NOMO-1 (cell line): ENCODE data around the gene PLSCR2.
"Not testable (repeated sequence)": the region's sequence is repeated elsewhere in the genome, so short reads cannot be mapped to it uniquely, and the experiment has no call there.

ENCODE experiments used
- DNase-seq, 2 experiments: peaks; one replicate each; lab custom pipeline; 2025; ENCODE audit not compliant: unreplicated experiment in 2 of 2; lab: John Stamatoyannopoulos, UW

The PLSCR2 gene

GRCh38 chr3:146491303-146491702 lies 21.9 kb upstream of the PLSCR2 start:
- no peak for DNase-seq

DNA sequence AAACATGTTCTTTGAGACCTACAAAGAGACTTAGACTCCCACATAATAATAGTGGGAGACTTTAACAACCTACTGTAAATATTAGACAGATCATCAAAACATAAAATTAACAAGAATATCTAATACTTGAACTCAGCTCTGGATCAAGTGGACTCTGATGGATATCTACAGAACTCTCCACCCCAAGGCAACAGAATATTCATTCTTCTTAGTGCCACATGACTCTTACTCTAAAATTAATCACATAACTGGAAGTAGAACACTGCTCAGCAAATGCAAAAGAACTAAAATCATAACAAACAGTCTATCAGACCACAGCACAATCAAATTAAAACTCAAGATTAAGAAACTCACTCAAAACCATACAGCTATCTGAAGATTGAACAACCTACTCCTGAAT lies 15.9 kb upstream of the PLSCR2 start:
- DNase-seq, result no peak

DNA sequence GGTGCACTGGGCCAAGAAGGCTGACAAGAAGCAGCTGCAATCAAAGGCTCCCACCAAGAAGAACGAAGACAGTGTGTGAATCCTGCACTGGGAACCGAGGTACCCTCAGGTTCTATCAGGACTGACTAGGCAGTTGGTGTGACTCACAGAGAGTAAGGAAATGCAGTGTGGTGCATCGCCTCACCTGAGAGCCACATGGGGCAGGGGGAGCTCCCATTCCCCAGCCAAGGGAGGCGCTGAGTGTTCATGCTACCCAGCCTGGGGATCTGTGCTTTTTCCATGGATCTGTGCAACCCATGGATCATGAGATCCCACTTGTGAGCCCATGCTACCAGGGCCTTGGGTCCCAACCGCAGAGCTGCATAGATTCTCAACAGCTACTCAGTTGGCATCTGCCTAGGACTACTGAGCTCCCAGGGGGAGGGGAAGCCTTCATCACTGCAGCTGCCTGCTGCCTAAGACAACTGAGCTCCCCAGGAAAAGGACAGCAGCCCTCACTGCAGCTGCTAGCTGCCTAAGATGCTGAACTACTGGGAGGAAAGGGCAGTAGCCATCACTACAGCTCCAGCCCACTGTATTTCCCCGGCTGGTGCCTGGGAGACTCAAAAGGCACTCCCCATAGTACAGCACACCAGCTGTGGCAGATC lies 6.9 kb upstream of the PLSCR2 start:
- no peak for DNase-seq

- not testable (repeated sequence) for DNase-seq
Observed at GRCh38 chr3:146474976-146475375, 5.6 kb upstream of the PLSCR2 start.

DNA sequence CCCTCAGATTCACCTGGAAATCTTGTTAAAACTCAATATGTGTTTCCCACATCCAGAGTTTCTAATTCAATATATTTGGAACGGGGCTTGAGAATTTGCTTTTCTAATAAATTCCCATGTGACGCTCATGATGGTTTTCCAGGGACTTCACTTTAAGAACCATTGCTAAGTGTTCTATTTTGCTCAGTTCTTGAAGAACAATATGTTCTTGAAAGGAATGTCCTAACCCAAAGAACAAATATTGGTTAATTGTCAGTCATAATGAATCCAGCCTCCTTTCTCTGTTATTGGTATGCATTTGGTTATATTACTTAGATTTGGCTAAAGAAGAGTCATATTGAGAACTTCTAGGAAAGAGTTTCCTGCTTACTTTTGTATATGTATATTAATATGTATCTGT lies 4.4 kb upstream of the PLSCR2 start:
- DNase-seq, result no peak

- no peak for DNase-seq
Observed at GRCh38 chr3:146472611-146473010, 3.2 kb upstream of the PLSCR2 start.

- DNase-seq, result no peak
Observed at GRCh38 chr3:146471012-146471411, 1.7 kb upstream of the PLSCR2 start.

GRCh38 chr3:146470425-146470990 lies 1.1 kb upstream of the PLSCR2 start:
- DNase-seq, result no peak

GRCh38 chr3:146468671-146469149 lies 651 bp downstream of the PLSCR2 start:
- DNase-seq, result no peak

DNA sequence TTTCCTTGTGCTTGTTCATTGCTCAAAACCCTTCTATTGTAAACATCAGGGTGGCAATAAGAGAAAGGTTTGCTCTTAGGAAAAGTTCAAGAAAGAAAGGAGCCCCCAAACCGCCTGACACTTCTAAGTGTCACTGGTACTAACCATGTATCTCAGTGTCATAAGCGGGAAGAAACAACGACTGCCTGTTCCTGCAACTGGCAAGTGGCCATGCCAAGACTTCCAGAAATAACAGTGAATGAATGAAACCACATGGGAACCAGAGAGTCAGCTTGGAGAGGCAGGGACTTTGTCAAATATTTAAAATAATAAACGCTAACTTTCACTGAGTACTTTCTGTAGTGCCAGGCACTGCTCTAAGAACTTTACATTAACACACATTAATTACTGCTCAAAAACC lies 1.1 kb downstream of the PLSCR2 start:
- no peak for DNase-seq

DNA sequence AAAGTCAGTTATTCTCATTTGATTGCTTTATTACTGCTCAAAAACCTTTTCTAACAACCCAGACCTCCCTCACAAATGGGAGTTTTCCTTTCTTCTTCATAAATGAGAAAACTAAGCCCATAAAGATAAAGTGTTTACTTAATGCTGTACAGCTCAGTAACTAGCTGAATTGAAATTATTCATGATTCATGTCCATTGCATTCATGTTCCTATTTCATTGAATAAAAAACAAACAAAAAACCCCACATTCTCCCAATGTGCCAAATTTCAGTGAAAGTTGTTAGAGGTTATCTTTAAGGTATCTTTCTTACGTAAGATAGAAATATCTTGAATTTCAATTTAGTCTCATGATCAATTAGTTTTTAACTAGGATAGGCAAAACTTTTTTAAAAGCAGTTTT lies 2.8 kb downstream of the PLSCR2 start:
- DNase-seq, result no peak

DNA sequence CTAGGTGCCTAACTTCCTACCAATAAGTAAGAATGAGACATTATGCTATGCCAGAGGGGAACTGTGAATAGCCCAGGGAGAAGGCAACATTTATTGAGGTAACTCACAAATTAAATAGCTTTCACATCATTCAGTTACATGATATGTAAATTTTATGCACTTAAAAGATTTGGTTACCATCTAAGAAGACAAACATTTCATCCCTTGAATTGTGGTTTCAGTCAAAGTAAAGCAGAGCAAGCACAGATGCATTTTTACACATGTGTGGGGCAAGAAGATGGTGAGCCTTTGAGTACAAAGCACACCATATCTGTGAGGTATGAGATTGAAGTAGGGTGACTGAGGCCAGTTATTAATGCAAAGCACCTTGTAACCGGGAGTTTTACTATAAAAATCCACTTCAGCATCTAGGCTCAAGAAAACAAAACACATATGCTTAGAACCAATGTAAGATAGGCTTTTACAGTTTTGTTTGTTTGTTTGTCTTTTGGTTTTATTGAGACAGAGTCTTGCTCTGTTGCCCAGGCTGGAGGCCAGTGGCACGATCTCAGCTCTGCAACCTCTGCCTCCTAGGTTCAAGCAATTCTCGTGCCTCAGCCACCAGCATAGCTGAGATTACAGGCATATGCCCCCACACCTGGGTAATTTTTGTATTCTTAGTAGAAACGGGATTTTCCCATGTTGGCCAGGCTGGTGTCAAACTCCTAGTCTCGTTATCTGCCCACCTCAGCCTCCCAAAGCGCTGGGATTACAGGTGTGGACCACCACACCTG lies 3.5 kb downstream of the PLSCR2 start:
- no peak for DNase-seq

- DNase-seq, result no peak
Observed at GRCh38 chr3:146464783-146465182, 4.6 kb downstream of the PLSCR2 start.

GRCh38 chr3:146464005-146464595 lies 5.3 kb downstream of the PLSCR2 start:
- DNase-seq, result no peak

- no peak for DNase-seq
Observed at GRCh38 chr3:146454796-146455195, 14.6 kb downstream of the PLSCR2 start.

DNA sequence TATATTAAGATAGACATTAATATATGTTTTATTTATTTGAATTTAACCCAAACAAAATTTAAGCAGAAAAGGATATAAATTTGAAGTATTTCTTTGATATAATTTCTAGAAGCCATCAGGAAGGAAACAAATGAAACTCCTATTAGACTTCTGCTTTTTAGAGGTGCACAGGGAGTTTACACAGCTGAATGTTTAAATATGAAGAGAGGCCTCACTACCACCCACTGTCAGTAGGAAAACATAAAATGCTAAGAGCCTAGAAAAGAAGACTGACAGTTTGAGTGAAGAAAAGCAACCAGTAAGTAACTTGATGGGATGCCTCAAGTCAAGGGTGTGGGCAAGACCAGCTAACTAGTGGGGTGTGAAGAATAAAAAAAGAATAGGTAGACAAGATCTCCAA lies 19.7 kb downstream of the PLSCR2 start:
- no peak for DNase-seq

DNA sequence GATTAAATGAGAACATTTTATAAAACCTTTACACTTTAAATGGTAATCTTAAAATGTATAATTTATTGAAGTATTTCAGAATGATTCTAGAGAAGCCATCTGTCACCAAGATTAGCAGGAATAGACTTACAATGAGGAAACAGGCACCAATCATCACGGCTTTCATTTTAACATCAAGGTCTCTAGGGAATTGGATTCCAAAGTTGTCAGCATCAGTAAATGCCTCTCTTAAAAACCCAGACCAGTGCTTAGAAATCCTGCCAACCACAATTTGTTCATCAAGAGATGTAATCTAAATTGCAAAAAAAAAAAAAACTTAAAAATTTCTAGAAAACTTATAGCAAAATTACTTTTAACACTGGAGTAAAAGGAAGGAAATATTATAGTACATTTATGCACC lies 20.3 kb downstream of the PLSCR2 start:
- no peak for DNase-seq

GRCh38 chr3:146446026-146446425 lies 23.3 kb downstream of the PLSCR2 start:
- no peak for DNase-seq

DNA sequence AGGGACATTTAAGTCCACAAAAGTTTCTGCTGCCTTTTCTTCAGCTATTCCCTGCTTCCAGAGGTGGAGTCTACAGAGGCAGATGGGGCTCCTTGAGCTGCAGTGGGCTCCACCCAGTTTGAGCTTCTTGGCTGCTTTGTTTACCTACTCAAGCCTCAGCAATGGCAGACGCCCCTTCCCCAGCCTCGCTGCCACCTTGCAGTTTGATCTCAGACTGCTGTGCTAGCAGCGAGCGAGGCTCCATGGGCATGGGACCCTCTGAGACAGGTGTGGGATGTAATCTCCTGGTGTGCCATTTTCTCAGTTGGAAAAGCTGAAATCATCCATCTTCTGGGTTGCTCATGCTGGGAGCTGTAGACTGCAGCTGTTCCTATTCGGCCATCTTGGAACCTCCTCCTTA lies 29.1 kb downstream of the PLSCR2 start:
- not testable (repeated sequence) for DNase-seq

DNA sequence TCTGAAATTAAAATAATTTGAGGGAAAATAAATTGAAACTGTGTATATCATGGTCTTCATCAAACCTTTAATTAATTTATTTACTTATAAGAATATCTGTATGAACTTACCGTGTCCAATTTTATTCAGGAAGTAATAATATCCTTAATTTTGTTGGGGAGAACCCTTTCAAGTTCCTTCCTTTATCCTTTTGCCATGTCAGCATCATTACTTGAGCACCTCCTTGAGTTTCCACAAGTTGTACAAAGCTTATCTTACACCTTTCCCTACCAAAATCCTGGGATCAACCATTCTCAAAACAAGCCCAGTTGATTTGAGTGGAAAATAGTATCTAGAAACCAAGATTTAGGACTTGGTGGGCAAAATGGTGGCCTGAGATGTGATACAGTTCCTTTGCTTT lies 37.3 kb downstream of the PLSCR2 start:
- DNase-seq, result no peak

- DNase-seq, result no peak
Observed at GRCh38 chr3:146431240-146431639, 38.1 kb downstream of the PLSCR2 start.

- DNase-seq, result no peak
Observed at GRCh38 chr3:146425341-146425740, 44.0 kb downstream of the PLSCR2 start.
